HL-60/S4 treated with retinoic acid at 250 ng/mL for 4 days and 3 days (cell line): Measurements from ENCODE around the gene CPD.
"Not testable (repeated sequence)": the region's sequence is repeated elsewhere in the genome, so short reads cannot be mapped to it uniquely, and the experiment has no call there.

Experiments used
- in situ Hi-C: fragments of 300-500 bp; cut with MboI; formaldehyde crosslinking; loops from 2 replicates; pipeline ENCODE4 v1.7.0; 2022; ENCODE audit warnings: low sequenced_read_pairs

Gene CPD

DNA sequence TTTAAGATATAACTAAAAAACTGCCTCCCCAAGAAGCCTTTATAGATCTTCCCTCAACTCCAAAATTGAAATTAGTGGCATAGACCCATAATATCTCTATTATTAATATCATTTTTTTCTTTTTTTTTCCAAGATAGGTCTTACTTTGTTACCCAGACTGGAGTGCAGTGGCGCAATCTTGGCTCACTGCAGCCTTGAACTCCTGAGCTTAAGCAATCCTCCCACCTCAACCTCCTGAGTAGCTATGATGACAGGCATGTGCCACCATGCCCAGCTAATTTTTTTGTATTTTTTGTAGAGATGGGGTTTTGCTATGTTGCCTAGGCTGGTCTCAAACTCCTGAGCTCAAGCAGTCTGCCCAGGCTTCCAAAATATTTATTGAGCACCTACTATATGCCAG, 39.3 kb downstream of the CPD start:
- in situ Hi-C loops = not testable (repeated sequence)

DNA sequence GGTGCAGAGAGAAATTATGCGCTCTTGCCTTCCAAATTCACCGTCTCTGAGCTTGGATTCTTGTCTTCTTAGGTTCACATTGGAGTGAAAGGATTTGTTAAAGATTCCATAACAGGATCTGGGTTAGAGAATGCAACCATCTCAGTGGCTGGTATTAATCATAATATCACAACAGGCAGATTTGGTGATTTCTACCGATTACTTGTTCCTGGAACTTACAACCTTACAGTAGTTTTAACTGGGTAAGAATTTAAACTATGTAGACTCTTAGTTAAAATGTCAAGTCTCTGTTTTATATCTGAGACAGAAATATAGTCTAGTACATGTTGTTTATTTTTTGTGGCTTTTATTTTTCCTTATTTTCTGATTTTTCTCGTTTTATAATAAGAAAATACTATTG, 42.9 kb downstream of the CPD start:
- in situ Hi-C loops = no loop called here

DNA sequence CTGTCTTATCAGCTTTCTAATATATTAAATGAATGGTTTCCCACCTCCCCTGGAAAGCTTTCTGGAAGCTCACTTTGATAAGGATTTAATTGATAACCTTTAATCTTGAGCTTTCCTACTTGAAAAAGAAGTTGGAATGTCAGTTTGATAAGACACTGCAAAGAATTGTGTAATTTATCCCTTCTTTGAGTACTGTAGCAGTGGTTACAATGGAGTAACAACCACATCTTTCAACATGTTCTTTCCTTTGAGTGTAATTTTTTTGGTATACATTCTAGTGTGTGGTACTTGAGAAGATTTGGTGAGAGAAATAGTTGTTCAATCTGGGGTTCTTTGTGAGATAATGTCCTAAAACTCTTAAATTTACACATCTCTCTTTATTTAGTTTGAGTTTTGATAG, 43.4 kb downstream of the CPD start:
- in situ Hi-C loops = no loop called here

DNA sequence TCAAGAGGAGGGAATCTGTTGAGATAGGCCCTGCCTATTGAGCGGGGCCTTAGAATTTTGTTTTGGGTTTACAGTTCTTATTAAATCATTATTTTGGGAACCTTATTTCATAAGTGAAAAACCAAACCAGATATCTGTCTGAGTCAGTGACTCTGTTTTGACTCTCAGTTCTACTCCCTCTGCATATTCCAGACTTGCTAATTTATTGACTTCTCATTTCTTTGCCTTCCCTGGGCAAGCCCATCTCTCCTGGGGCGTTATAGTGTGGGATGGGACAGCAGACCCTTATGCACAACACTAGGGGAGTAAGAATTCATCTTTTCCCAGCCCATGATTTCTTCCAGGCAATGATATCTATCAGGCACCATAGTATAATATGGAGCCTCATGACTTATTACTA, 45.7 kb downstream of the CPD start:
- in situ Hi-C loops = no loop called here

DNA sequence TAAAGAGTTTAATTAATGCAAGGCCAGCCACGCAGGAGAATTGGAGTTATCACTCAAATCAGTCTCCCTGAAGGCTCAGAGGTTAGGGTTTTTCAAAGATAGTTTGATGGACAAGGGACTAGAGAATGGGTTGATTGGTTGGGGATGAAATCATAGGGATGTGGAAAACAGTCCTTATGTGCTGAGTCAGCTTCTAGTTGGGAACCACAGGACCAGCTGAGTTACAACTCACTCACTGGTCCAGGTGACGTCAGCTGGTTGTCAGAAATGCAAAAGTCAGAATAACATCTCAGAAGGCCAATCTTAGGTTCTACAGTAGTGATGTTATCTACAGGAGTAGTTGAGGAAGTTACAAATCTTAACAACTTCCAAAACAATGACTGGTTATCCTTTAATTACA, 47.6 kb downstream of the CPD start:
- in situ Hi-C loops = loop anchor here (25.0 kb wide), 1 partner anchor 289 kb away; no protein-coding TSS in a partner anchor

DNA sequence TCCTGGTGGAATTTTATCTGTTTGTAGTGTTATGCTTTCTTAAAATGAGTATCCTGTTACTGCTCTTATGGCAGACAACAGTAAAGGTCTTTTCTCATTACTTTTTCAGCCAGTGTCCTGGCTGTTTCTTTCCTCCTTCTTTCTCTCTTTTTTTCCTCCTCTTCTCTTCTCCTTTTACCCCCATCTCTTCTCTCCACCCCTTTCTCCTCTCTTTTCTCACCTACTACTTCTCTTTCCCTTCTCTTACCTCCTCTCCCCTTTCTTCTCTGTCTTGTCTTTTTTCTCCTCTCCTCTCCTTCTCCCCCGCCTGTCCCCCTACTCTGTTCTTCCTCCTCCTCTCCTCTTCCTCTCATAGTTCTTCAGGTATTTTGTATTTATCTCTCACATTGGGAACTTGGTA, 48.9 kb downstream of the CPD start:
- in situ Hi-C loops = loop anchor here (25.0 kb wide), 1 partner anchor 290 kb away; no protein-coding TSS in a partner anchor

DNA sequence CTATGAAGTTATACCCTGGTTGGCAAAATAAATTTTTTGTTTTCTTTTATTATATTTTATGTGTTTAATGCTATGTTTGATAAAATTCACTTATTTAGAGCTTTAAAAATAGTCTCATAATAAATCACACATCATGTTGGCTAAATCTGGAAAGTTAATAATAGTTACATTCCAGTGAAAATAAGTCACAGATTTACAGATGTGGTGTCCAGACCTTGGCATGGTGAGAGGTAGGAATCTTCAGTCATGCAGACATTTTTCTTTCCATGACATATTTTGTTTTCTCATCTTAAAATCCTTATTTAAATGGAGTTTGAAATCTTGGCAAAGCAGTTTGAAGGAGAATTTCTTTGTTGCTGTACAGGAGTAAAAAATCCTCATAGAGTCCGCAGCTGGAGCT, 50.4 kb downstream of the CPD start:
- in situ Hi-C loops = loop anchor here (25.0 kb wide), 1 partner anchor 292 kb away; no protein-coding TSS in a partner anchor

DNA sequence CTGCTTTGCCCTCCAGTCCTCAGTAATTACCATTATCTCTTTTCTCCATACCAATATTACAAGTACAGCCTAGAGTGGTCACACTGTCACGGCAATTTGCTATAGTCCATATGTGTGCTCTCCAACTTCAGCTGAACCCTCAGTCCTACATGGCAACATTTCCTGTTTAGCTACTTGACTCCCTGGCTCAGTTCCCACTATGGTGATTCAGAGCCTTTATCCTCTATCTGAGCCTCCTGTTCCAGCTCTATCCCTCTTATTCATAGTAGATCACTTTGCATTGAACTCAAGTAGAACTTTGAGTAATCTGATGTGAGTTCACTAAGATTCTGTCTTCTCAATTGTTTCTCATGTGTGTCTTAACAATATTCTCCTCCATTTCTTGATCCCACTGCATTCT, 54.8 kb downstream of the CPD start:
- in situ Hi-C loops = loop anchor here (25.0 kb wide), 1 partner anchor 296 kb away; no protein-coding TSS in a partner anchor

DNA sequence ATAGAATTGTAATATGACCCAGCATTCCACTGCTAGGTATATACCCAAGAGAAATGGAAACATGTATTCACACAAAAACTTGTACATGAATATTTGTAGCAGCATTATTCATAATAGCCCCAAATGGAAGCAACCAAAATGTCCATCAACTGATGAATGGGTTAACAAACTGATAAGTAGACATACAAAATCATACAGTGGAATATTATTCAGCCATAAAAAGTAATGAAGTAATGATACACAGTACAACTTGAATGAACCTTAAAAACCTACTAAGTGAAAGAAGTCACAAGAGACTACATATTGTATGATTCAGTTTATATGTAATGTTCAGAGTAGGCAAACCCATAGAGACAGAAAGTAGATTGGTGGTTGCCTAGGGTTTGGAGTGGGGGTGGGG, 58.0 kb downstream of the CPD start:
- in situ Hi-C loops = loop anchor here (25.0 kb wide), 1 partner anchor 299 kb away; no protein-coding TSS in a partner anchor

DNA sequence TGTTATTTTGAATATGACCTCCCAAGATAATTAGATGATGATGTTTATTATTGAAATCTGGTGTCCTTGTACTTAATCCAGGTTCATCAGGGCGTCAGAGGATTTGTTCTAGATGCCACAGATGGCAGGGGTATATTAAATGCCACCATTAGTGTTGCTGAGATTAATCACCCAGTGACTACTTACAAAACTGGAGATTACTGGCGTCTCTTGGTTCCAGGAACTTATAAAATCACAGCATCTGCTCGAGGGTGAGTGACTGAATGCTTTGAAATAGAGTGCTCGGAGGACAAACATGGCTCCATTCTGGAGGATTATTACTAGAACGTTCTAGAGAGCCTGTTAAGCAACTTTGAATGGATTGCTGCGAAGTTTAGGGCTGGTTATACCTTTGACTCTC, 65.0 kb downstream of the CPD start:
- in situ Hi-C loops = loop anchor here (10.0 to 25.0 kb wide), 2 partner anchors 59 to 306 kb away; no protein-coding TSS in a partner anchor

DNA sequence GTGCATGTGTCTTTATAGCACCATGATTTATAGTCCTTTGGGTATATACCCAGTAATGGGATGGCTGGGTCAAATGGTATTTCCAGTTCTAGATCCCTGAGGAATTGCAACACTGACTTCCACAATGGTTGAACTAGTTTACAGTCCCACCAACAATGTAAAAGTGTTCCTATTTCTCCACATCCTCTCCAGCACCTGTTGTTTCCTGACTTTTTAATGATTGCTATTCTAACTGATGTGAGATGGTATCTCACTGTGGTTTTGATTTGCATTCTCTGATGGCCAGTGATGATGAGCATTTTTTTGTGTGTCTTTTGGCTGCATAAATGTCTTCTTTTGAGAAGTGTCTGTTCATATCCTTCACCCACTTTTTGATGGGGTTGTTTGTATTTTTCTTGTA, 67.9 kb downstream of the CPD start:
- in situ Hi-C loops = loop anchor here (10.0 to 25.0 kb wide), 2 partner anchors 62 to 309 kb away; no protein-coding TSS in a partner anchor

DNA sequence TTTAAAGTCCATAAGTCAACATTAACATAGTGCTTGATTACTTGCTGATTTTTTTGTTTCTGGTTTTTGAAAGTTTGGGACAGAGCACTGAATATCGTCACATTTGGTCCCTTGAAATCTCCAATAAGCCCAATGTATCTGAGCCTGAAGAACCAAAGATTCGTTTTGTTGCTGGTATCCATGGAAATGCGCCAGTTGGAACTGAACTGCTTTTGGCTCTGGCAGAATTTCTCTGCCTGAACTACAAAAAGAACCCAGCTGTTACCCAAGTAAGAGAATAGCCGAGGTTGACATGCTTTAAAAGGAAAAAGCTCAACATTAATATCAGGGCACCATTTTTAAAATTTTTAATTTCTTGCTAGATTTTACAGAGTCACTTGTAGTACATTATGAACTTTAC, 70.8 kb downstream of the CPD start:
- in situ Hi-C loops = loop anchor here (10.0 to 25.0 kb wide), 2 partner anchors 65 to 312 kb away; no protein-coding TSS in a partner anchor

DNA sequence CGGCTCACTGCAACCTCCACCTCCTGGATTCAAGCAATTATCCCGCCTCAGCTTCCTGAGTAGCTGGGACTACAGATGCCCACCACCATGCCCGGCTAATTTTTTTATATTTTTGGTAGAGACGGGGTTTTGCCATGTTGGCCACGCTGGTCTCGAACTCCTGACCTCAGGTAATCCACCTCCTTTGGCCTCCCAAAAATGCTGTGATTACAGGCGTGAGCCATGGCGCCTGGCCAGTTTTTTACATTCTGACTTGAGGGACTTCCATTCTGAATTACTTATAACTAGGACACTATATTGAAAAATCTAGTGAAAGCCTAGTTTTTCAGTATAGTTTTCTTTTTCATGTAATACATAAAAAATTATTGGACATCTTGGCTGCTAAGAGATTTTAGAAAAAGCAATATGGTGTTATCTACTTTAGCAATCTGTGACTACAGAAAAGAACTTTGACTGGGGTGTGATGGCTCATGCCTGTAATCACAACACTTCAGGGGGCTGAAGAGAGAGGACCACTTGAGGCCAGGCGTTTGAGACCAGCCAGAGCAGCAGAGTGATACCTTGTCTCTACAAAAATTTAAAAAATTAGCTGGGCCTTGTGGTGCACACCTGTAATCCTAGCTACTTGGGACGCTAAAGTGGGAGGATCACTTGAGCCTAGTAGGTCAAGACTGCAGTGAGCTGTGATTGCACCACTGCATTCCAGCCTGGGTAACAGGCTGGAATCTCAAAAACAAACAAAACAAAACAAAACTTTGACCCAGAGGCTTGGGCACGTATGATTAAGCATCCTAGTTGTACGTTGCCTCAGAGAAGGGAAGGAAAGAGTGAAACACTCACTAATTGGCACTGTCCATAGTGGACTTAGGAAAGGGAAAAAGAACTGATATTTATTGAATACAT, 71.6 kb downstream of the CPD start:
- in situ Hi-C loops = no loop called here

DNA sequence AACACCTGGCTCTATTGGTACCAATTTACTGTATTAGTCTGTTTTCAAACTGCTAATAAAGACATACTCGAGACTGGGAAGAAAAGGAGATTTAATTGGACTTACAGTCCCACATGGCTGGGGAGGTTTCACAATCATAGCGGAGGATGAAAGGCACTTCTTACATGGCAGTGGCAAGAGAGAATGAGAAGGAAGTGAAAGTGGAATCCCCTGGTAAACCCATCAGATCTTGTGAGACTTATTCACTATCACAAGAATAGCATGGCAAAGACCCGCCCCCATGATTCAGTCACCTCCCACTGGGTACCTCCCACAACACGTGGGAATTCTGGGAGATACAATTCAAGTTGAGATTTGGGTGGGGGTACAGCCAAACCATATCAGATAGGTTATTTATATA, 75.9 kb downstream of the CPD start:
- in situ Hi-C loops = no loop called here

DNA sequence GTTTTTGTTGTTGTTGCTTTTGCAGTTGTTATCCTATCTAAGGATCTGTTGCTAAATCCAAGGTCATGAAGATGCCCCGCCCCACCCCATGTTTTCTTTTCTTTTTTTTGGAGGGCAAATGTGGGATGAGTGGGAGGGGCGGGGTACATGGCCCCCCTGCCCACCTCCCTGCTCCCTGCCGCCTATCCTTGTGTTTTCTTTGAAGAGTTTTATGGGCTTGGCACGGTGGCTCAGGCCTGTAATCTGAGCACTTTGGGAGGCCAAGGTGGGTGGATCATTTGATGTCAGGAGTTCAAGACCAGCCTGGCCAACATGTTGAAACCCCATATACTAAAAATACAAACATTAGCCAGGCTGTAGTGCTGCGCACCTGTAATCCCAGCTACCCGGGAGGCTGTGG, 79.6 kb downstream of the CPD start:
- in situ Hi-C loops = no loop called here

DNA sequence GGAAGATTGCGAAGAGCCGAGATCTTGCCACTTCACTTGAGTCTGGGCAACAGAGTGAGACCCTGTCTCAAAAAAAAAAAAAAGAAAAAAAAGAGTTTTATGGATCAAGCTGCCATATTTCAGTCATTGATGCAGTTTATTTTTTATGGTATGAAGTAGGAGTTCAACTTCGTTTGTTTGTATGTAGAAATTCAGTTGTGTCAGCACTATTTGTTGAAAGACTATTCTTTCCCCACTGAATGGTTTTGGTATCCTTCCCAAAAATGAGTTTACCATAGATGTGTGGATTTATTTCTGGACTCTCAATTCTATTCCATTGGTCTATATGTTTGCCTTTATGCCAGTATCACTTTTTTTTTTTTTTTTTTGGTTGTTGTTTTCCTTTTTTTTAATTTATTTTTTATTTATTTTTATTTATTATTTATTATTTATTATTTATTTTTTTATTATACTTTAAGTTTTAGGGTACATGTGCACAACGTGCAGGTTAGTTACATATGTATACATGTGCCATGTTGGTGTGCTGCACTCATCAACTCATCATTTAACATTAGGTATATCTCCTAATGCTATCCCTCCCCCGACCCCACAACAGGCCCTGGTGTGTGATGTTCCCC, 80.2 kb downstream of the CPD start:
- in situ Hi-C loops = not testable (repeated sequence)

DNA sequence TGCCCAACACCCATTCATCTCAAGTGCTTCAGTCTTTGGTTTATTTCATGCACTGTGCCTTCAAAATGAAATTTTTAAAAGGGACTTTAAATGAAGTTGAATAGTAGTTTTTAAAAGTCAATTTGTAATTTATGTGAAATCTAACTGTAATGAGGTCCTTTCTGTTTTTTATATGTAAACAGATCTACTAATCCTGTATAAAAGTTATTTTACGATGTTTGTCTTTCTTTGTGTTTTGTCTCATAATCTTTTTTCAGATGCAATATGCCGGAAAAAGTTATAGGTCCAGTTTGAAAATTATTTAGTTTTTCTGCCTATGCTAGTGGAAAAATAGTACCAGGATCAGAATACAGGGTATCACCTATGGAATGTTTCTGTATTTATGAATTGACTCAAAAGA, 89.7 kb downstream of the CPD start:
- in situ Hi-C loops = no loop called here

DNA sequence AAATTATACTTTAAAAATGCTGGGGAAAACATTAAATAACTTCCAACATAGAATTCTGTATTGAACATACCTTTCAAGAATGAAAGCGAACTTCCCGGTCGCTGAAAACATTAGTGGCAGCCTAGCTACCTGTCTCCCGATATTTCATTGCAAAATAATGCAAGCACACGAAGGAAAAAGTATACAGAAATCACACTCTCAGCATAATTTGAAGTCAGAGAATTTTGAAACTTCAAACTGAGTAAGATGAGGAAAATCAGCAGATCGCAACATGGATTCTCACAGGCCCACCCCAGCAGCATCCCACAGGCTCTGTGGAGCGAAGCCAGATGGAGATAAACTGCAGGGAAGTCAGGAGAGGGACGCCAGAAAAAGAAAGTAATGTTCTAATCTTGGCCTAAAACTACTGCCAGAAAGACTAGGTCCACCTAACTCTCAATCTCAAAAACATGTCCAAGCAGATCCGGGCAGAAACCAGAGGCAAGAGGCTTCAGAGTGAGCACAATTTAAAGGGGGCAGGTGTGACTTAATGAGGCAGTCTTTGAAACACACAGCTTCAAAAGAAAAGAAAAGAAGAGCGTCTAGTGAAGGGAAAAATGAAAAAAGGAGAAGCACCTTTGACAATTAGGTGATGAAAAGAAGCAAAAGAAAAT, 93.6 kb downstream of the CPD start:
- in situ Hi-C loops = no loop called here

DNA sequence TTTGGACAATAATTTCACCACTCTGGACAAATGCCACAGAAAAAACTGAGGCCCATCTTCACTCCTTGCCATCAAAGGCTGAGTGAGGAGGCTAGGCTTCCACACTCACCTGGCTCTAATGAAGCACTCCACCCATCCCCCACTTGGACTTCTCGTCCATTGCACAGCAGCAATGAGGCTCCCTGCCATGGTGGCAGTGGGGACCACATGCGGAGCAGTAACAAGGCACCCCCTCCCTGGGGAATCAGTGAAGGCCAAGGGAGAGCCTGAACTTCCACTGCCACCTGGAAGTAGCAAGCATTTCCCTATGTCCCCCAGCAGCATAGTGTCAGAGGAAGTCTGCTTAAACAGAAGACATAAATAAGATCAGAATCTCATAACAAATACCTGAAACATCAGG, 96.5 kb downstream of the CPD start:
- in situ Hi-C loops = loop anchor here (25.0 kb wide), 1 partner anchor 237 kb away; no protein-coding TSS in a partner anchor

DNA sequence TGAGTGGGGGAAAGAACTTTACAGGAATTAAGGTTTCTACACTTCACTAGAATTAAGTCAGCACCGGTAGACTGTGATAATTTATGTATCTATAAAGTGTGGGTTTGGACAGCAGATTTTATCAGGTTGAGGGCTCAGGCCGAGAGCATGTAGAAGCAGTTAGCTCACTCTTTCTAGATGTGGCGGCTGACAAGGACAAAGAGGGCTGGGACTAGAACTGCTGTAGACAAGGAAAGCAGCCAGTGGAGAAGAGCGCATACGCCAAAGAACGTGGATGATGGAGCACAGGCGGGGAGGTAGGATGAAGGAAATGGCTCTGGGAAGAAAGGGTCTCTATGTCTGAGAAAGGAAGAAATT, 98.0 kb downstream of the CPD start:
- in situ Hi-C loops = loop anchor here (25.0 kb wide), 1 partner anchor 236 kb away; no protein-coding TSS in a partner anchor

DNA sequence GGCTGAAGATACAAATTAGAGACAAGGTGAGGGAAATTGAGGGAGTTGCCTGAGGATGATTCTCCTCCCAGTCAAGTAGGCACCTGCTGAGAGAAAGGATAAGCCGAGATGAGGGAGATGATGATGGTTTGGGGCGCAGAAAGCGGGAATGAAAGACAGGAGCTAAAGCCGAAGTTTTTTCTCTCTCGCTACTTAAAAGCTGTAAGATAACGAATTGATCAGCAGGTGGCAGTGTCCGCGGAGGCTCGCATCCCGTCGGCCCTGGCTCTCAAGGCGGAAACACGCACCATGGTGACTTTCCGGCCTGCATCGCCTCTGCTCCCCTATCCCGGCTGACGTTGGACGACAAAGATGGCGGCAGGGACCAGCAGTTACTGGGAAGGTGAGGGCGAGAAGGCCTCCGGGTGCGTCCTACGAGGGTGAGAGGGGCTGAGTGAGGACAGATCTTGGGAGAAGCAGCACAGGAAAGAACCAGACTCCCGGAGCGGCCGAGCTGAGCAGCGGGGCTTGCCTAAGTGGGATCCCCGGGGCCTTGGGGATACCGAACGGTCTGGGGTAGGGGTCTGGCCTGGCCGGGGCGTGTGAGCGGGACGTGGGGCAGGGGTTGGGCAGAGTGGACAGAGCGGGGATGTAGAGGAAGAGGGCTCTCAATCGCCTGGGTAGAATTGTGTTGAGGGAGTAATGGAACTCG, 98.5 kb downstream of the CPD start, which contains the start of gene GOSR1:
GOSR1 (plus strand) TSS at position 326 of the 691 bp plus-strand sequence; CDS start at position 352, 26 bp downstream.
- in situ Hi-C loops = loop anchor here (25.0 kb wide), 1 partner anchor 235 kb away; no protein-coding TSS in a partner anchor
